Vagina (tissue), 2 donors: ENCODE results near the gene CEP19.

Source experiments
- POLR2A ChIP-seq, 2 donors: fragments of 450-650 bp; IDR thresholded peaks; one replicate each; pipeline ENCODE4 v1.6.1; 2017; ENCODE audit warnings: antibody characterized with exemption in 2 of 2, mild to moderate bottlenecking in 2 of 2, moderate library complexity in 2 of 2
- TF ChIP-seq, protein P1 (sequence below), 3 experiments: fragments of 450-650 bp in 2 of 3; fragments of 200-600 bp in 1 of 3; sonication (generic) in 1 of 3; IDR thresholded peaks; one replicate each; pipeline ENCODE4 v1.5.1; 2017 to 2019; ENCODE audit warnings: antibody characterized with exemption in 3 of 3, mild to moderate bottlenecking in 2 of 3, moderate library complexity in 2 of 3

DNA sequence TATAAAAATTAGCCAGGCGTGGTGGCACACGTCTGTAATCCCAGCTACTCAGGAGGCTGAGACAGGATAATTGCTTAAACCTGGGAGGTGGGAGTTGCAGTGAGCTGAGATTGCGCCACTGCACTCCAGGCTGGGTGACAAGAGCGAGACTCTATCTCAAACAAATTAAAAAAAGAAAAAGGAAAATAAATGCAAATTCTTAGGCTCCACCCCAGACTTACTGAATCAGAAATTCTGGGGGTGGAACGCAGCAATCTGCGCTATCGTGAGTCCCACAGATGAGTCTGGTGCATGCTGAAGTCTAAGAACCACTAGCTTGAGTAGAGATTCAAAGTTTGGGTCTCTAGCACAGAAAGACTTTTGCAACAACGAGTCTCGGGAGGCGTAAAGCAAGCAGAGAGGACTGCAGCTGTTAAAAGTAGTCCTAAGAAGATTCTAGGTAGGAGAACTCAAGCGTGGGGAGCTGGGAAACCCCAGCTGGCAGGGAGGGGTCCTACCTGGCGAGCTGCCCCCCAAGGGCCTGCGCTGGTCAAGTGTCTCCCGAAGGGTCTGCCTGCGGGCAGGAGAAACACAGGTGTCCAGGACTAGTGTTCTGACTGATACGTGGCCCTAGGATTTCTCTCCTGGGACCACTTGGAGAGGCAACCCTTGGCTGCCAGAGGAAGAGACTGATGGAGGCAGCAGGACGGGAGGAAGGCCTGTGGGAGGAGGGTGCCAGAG is 21.9 kb downstream of the CEP19 start:
- TF ChIP-seq POLR2A (IDR thresholded peaks at IDR 0.05): no peak
- TF ChIP-seq, protein P1, sequence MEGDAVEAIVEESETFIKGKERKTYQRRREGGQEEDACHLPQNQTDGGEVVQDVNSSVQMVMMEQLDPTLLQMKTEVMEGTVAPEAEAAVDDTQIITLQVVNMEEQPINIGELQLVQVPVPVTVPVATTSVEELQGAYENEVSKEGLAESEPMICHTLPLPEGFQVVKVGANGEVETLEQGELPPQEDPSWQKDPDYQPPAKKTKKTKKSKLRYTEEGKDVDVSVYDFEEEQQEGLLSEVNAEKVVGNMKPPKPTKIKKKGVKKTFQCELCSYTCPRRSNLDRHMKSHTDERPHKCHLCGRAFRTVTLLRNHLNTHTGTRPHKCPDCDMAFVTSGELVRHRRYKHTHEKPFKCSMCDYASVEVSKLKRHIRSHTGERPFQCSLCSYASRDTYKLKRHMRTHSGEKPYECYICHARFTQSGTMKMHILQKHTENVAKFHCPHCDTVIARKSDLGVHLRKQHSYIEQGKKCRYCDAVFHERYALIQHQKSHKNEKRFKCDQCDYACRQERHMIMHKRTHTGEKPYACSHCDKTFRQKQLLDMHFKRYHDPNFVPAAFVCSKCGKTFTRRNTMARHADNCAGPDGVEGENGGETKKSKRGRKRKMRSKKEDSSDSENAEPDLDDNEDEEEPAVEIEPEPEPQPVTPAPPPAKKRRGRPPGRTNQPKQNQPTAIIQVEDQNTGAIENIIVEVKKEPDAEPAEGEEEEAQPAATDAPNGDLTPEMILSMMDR (IDR thresholded peaks at IDR 0.05): no peak
